ENCODE data around the gene TRPM5. TPM values are rescaled to one million over a fixed set of nuclear protein-coding genes. Genes with fewer than 3 reads are reported as not detected.

The TRPM5 gene
- total RNA-seq, 1 experiment from 2014 or later, result not detected

DNA sequence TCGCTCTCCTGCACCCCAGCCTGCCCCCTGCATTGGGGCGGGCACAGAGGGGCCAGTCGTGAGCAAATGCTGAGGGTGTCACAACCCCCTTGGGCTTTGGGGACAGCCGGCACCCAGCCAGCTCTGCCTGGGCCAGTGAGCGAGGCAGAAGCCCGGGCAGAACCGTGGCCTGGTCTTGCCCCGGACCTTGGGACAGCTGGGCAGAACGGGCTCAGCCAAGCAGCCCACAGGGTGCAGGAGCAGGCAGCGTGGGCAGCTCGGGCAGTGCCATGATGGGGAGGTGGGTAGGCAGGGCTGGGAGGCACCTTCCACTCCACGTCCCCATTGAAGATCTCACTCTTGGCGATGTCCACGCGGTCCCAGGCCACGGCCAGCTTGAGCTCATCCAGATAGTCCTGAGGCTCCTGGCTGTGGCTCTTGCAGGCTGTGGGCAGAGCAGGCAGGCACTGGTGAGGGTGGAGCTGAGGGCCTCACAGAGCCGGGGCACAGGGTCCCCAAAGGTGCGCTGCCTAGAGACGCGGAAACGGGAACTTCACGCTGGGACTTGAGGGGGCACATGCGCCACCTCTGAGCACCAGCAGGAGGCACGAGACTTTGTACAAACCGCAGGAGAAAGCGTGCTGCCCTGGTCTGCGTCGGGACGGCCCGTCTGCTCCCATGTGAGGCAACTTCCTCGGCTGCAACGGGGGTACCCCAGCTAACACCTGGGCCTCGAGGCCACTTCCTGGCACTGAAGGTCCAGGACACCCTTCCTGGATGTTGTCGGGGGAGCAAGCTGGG is 28.5 kb downstream of the TRPM5 start:
- intact Hi-C loops (cut with micrococcal nuclease; ENCODE audit: unreplicated experiment), result no loop called here
- H3K27me3 Mint-ChIP-seq (ENCODE audit: unreplicated experiment), result peaks cover 20% of the 10 kb centered on the region
- CTCF ChIA-PET, result no interaction called here
- TF ChIP-seq, protein P1, sequence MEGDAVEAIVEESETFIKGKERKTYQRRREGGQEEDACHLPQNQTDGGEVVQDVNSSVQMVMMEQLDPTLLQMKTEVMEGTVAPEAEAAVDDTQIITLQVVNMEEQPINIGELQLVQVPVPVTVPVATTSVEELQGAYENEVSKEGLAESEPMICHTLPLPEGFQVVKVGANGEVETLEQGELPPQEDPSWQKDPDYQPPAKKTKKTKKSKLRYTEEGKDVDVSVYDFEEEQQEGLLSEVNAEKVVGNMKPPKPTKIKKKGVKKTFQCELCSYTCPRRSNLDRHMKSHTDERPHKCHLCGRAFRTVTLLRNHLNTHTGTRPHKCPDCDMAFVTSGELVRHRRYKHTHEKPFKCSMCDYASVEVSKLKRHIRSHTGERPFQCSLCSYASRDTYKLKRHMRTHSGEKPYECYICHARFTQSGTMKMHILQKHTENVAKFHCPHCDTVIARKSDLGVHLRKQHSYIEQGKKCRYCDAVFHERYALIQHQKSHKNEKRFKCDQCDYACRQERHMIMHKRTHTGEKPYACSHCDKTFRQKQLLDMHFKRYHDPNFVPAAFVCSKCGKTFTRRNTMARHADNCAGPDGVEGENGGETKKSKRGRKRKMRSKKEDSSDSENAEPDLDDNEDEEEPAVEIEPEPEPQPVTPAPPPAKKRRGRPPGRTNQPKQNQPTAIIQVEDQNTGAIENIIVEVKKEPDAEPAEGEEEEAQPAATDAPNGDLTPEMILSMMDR (IDR thresholded peaks at IDR 0.05; ENCODE audit: unreplicated experiment), result no peak
- H3K27ac Mint-ChIP-seq (ENCODE audit: unreplicated experiment), result no peak overlapping the region
- BruUV-seq (replicated peaks), result no TSS peak
- DNase-seq, result no peak
- H3K36me3 Mint-ChIP-seq (ENCODE audit: insufficient read depth, unreplicated experiment), result no peaks in the 10 kb centered on the region
- H3K4me3 Mint-ChIP-seq (ENCODE audit: low read depth, unreplicated experiment), result no peak overlapping the region
- H3K4me1 Mint-ChIP-seq (ENCODE audit: low read depth, unreplicated experiment), result no peaks in the 10 kb centered on the region
- no peaks in the 10 kb centered on the region for H3K9me3 Mint-ChIP-seq (ENCODE audit: low read depth, unreplicated experiment)

DNA sequence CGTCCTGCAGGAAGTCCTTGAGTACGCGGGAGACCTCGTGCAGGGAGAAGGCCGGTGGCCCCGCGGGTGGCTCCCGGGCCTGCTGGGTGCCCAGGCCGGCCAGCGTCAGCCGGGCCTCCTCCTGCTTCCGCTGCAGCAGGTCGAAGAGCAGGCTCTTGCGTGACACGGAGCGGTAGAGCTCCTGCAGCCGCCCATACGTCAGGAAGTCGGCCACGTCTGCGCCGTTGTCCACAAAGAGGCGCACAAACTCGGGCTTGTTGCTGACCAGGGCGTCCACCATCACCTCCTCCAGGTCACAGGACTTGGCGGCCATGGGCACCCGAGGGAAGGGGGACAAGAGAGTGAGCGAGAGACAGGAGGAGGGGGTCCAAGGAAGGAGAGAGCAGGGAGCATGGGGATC is 29.1 kb downstream of the TRPM5 start:
- no TSS peak for BruUV-seq (replicated peaks)
- peaks cover 24% of the 10 kb centered on the region for H3K27me3 Mint-ChIP-seq (ENCODE audit: unreplicated experiment)
- DNase-seq, result no peak
- TF ChIP-seq, protein P1 (IDR thresholded peaks at IDR 0.05; ENCODE audit: unreplicated experiment), result no peak
- H3K4me1 Mint-ChIP-seq (ENCODE audit: low read depth, unreplicated experiment), result no peaks in the 10 kb centered on the region
- CTCF ChIA-PET, result no interaction called here
- no peaks in the 10 kb centered on the region for H3K9me3 Mint-ChIP-seq (ENCODE audit: low read depth, unreplicated experiment)
- no peaks in the 10 kb centered on the region for H3K36me3 Mint-ChIP-seq (ENCODE audit: insufficient read depth, unreplicated experiment)
- intact Hi-C loops (cut with micrococcal nuclease; ENCODE audit: unreplicated experiment), result no loop called here
- no peak overlapping the region for H3K27ac Mint-ChIP-seq (ENCODE audit: unreplicated experiment)
- H3K4me3 Mint-ChIP-seq (ENCODE audit: low read depth, unreplicated experiment), result no peak overlapping the region

DNA sequence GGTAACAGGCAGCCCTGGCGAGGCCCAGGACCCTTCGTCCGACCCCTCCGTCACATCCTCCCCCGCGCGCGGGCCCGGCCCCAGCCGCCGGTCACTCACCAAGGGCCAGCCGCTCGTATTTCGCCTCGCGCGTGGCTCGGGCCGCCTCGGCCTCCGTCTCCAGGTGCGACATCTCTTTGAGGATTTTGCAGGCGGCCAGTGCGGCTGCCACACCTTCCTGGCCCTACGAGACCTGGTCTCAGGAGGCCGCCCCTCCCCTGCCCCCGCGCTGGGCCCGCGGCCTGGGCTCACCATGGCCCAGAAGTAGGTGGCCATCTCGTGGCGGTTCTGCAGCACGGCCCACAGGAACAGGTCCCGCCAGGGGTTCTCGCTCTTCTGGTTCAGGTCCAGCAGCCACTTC is 29.7 kb downstream of the TRPM5 start:
- no peak overlapping the region for H3K4me3 Mint-ChIP-seq (ENCODE audit: low read depth, unreplicated experiment)
- H3K4me1 Mint-ChIP-seq (ENCODE audit: low read depth, unreplicated experiment), result no peaks in the 10 kb centered on the region
- intact Hi-C loops (cut with micrococcal nuclease; ENCODE audit: unreplicated experiment), result no loop called here
- H3K9me3 Mint-ChIP-seq (ENCODE audit: low read depth, unreplicated experiment), result no peaks in the 10 kb centered on the region
- no TSS peak for BruUV-seq (replicated peaks)
- no peak overlapping the region for H3K27ac Mint-ChIP-seq (ENCODE audit: unreplicated experiment)
- DNase-seq, result no peak
- peaks cover 24% of the 10 kb centered on the region for H3K27me3 Mint-ChIP-seq (ENCODE audit: unreplicated experiment)
- H3K36me3 Mint-ChIP-seq (ENCODE audit: insufficient read depth, unreplicated experiment), result no peaks in the 10 kb centered on the region
- CTCF ChIA-PET, result no interaction called here
- TF ChIP-seq, protein P1 (IDR thresholded peaks at IDR 0.05; ENCODE audit: unreplicated experiment), result no peak

DNA sequence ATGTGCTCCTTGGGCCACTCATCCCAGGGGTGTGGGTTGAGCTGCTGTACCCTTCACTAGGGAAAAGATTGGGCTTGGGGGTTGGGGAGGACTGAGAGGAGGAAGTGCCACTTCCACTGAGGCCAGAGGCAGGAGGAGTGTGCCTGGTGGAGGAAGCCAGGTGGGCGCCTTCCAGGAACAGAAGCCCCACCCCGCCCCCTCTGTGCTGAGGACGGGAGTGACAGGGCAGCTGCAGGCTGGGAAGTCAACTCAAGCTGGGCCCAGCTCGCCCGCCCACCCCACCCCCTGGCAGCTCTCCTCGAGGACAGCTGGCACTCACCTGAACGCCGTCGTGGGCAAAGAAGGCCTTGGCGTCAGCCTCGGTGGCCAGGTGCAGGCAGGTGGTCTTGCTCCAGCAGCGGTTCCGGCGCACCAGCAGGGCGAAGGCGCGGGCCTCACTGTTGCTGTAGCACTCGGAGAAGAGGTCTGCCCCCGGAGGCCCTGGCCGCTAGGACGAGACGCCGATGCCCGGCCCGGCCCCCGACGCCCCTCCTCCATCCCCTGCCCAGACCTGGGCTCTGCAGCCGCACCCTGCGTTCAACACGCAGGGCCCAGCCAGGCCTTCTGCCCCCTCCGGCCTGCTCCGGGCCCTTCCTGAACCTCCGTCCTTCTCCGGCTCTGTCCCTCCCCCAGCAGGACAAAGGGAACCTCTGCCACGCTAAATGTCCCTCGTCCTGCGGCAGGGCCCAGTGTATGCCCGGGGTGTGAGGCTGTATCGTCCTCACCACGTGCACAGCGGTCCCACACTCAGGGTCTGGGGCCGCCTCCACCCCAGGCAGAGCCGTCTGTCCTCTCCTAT is 30.4 kb downstream of the TRPM5 start:
- CTCF ChIA-PET, result interaction anchor here (0.6 kb wide), 1 partner anchor 40 kb away, joined by 3 read pairs; no protein-coding TSS in a partner anchor
- DNase-seq, result no peak
- peaks cover 31% of the 10 kb centered on the region for H3K27me3 Mint-ChIP-seq (ENCODE audit: unreplicated experiment)
- H3K4me3 Mint-ChIP-seq (ENCODE audit: low read depth, unreplicated experiment), result no peak overlapping the region
- no TSS peak for BruUV-seq (replicated peaks)
- H3K9me3 Mint-ChIP-seq (ENCODE audit: low read depth, unreplicated experiment), result no peaks in the 10 kb centered on the region
- H3K4me1 Mint-ChIP-seq (ENCODE audit: low read depth, unreplicated experiment), result no peaks in the 10 kb centered on the region
- no peak overlapping the region for H3K27ac Mint-ChIP-seq (ENCODE audit: unreplicated experiment)
- H3K36me3 Mint-ChIP-seq (ENCODE audit: insufficient read depth, unreplicated experiment), result no peaks in the 10 kb centered on the region
- intact Hi-C loops (cut with micrococcal nuclease; ENCODE audit: unreplicated experiment), result no loop called here
- TF ChIP-seq, protein P1 (IDR thresholded peaks at IDR 0.05; ENCODE audit: unreplicated experiment), result no peak

Data from Calu3 (cell line).